Transverse colon (tissue), 4 donors: ENCODE data around the gene GSDMA.

Source experiments
- CTCF ChIP-seq, 5 experiments: fragments of 200-600 bp in 3 of 5; fragments of 450-650 bp in 2 of 5; sonication (generic) in 3 of 5; IDR thresholded peaks; 1 replicate in 2 of 5; 2 replicates in 3 of 5; pipeline ENCODE4 v1.5.1; 2016 to 2017; ENCODE audit warnings: antibody characterized with exemption in 5 of 5, inconsistent platforms in 3 of 5, mild to moderate bottlenecking in 2 of 5, moderate library complexity in 1 of 5
- EP300 ChIP-seq: sonication (generic); formaldehyde crosslinking; IDR thresholded peaks from one replicate; pipeline ENCODE4 v1.6.1; 2017; ENCODE audit warnings: antibody characterized with exemption, low read depth
- POLR2AphosphoS5 ChIP-seq, 3 donors: sonication (generic); formaldehyde crosslinking; IDR thresholded peaks; one replicate each; pipeline ENCODE4 v1.6.1; 2016; ENCODE audit warnings: antibody characterized with exemption in 3 of 3

- TF ChIP-seq CTCF (IDR thresholded peaks at IDR 0.05) (no peak), EP300 (no peak), POLR2AphosphoS5 (IDR thresholded peaks at IDR 0.05) (no peak)
Measured at GRCh38 chr17:39996162-39996561, 33.4 kb downstream of the GSDMA start.
